Camera-type eye (tissue), 1 donor: ENCODE measurements around the gene ZC3H7A. TPM values are rescaled to one million over a fixed set of nuclear protein-coding genes. Genes with fewer than 3 reads are reported as not detected.

ENCODE experiments used
- total RNA-seq: library from RNA; depleted of rRNA; stranded (reverse); fragments of >200 nt; gene quantifications from one replicate; pipeline ENCODE4 v1.2.3, GENCODE V29; 2014

Gene ZC3H7A, protein sequence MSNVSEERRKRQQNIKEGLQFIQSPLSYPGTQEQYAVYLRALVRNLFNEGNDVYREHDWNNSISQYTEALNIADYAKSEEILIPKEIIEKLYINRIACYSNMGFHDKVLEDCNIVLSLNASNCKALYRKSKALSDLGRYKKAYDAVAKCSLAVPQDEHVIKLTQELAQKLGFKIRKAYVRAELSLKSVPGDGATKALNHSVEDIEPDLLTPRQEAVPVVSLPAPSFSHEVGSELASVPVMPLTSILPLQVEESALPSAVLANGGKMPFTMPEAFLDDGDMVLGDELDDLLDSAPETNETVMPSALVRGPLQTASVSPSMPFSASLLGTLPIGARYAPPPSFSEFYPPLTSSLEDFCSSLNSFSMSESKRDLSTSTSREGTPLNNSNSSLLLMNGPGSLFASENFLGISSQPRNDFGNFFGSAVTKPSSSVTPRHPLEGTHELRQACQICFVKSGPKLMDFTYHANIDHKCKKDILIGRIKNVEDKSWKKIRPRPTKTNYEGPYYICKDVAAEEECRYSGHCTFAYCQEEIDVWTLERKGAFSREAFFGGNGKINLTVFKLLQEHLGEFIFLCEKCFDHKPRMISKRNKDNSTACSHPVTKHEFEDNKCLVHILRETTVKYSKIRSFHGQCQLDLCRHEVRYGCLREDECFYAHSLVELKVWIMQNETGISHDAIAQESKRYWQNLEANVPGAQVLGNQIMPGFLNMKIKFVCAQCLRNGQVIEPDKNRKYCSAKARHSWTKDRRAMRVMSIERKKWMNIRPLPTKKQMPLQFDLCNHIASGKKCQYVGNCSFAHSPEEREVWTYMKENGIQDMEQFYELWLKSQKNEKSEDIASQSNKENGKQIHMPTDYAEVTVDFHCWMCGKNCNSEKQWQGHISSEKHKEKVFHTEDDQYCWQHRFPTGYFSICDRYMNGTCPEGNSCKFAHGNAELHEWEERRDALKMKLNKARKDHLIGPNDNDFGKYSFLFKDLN
- 110 TPM for total RNA-seq

GRCh38 chr16:11797166-11797956, at the start of gene ZC3H7A:
Gene ZC3H7A, minus strand, starts transcription at chr16:11797258. Its CDS starts 14,904 bp downstream, at chr16:11782354.

DNA sequence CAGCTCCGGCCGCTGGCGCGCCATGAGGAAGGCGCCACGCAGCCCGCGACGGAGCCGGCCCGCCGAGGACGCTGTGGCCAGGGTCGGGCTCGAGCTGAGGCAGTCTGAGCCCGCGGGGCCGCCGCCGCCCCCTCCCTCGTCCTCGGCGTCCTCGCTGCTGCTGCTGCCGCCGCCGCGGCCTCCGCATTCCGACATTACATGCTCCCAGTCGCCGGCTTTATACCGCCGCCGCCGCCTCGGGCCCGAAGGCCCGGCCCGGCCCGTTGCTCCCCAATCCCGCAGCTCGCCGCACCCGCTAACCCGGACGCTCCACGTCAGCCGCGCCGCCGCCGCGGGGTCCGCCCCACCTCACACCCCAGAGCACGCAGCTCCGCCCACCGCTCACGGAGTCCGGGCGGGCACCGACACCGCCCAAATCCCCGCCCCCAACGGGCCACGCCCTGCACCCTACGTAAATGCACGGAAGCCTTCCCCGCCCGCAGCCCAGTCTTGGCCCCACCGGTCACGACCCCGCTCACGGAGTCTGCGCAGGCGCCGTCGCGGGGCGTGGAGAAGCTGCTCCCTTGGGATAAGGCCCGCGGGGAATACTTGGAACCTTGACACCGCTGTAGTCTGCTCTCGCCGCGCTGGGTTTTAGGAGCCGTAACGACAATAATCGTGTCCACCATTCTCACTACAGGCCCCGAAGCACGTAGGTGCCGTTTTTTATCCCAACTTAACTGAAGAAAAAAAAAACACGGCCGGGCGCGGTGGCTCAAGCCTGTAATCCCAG, 54.3 kb downstream of the ZC3H7A start, which contains the start of gene TXNDC11:
TXNDC11 (minus strand) TSS at position 322 of the 772 bp plus-strand sequence; CDS start at position 195, 127 bp downstream.

Other genes with a start within 250 kb of the ZC3H7A start
- gene LITAF, start 210.3 kb downstream of the ZC3H7A start, total RNA-seq, result 42.8 TPM
- gene SNN, start 128.8 kb downstream of the ZC3H7A start, total RNA-seq, result 62.3 TPM
- gene TXNDC11, start 54.4 kb downstream of the ZC3H7A start, total RNA-seq, result 35.0 TPM
- 148 TPM for gene RSL1D1, start 54.3 kb upstream of the ZC3H7A start, total RNA-seq
- 87.5 TPM for gene GSPT1, start 118.7 kb upstream of the ZC3H7A start, total RNA-seq
- 10.0 TPM for gene NPIPB2, start 144.8 kb upstream of the ZC3H7A start, total RNA-seq
- gene TNFRSF17, start 168.0 kb upstream of the ZC3H7A start, total RNA-seq, result not detected
- 39.9 TPM for gene SNX29, start 179.5 kb upstream of the ZC3H7A start, total RNA-seq